ENCODE results near the gene TNNT3. TPM values are rescaled to one million over a fixed set of nuclear protein-coding genes. Genes with fewer than 3 reads are reported as not detected.

The TNNT3 gene
- total RNA-seq, 1 donor from 2014 or later, result 1.3 TPM

- Mint-ChIP-seq H3K27ac (ENCODE audit: unreplicated experiment) (no peak overlapping the region), H3K36me3 (ENCODE audit: low read depth) (no peaks in the 10 kb centered on the region), H3K27me3 (ENCODE audit: low read depth) (no peaks in the 10 kb centered on the region), H3K4me3 (ENCODE audit: unreplicated experiment) (no peak overlapping the region), H3K9me3 (ENCODE audit: low read depth) (no peaks in the 10 kb centered on the region), H3K4me1 (ENCODE audit: low read depth) (no peaks in the 10 kb centered on the region)
- TF ChIP-seq, protein P1, sequence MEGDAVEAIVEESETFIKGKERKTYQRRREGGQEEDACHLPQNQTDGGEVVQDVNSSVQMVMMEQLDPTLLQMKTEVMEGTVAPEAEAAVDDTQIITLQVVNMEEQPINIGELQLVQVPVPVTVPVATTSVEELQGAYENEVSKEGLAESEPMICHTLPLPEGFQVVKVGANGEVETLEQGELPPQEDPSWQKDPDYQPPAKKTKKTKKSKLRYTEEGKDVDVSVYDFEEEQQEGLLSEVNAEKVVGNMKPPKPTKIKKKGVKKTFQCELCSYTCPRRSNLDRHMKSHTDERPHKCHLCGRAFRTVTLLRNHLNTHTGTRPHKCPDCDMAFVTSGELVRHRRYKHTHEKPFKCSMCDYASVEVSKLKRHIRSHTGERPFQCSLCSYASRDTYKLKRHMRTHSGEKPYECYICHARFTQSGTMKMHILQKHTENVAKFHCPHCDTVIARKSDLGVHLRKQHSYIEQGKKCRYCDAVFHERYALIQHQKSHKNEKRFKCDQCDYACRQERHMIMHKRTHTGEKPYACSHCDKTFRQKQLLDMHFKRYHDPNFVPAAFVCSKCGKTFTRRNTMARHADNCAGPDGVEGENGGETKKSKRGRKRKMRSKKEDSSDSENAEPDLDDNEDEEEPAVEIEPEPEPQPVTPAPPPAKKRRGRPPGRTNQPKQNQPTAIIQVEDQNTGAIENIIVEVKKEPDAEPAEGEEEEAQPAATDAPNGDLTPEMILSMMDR (IDR thresholded peaks at IDR 0.05), result no peak
- DNase-seq (ENCODE audit: low spot score), result no peak
Measured at GRCh38 chr11:1979607-1980006, 60.1 kb downstream of the TNNT3 start.

- H3K4me3 Mint-ChIP-seq (ENCODE audit: unreplicated experiment), result no peak overlapping the region
- no peak overlapping the region for H3K27ac Mint-ChIP-seq (ENCODE audit: unreplicated experiment)
Measured at GRCh38 chr11:1982873-1983600, 63.5 kb downstream of the TNNT3 start.

GRCh38 chr11:1983601-1983961 lies 64.1 kb downstream of the TNNT3 start:
- no peaks in the 10 kb centered on the region for H3K9me3 Mint-ChIP-seq (ENCODE audit: low read depth)
- no peaks in the 10 kb centered on the region for H3K4me1 Mint-ChIP-seq (ENCODE audit: low read depth)
- no peaks in the 10 kb centered on the region for H3K36me3 Mint-ChIP-seq (ENCODE audit: low read depth)
- DNase-seq (ENCODE audit: low spot score), result no peak
- H3K4me3 Mint-ChIP-seq (ENCODE audit: unreplicated experiment), result no peak overlapping the region
- TF ChIP-seq, protein P1 (IDR thresholded peaks at IDR 0.05), result no peak
- no peaks in the 10 kb centered on the region for H3K27me3 Mint-ChIP-seq (ENCODE audit: low read depth)
- H3K27ac Mint-ChIP-seq (ENCODE audit: unreplicated experiment), result no peak overlapping the region

More at GRCh38 chr11:1982873-1983600, 63.5 kb downstream of the TNNT3 start:
- no peak for DNase-seq (ENCODE audit: low spot score)
- Mint-ChIP-seq H3K36me3 (ENCODE audit: low read depth) (no peaks in the 10 kb centered on the region), H3K4me1 (ENCODE audit: low read depth) (no peaks in the 10 kb centered on the region), H3K9me3 (ENCODE audit: low read depth) (no peaks in the 10 kb centered on the region), H3K27me3 (ENCODE audit: low read depth) (no peaks in the 10 kb centered on the region)
- TF ChIP-seq, protein P1 (IDR thresholded peaks at IDR 0.05), result no peak

- Mint-ChIP-seq H3K27ac (ENCODE audit: unreplicated experiment) (no peak overlapping the region), H3K9me3 (ENCODE audit: low read depth) (no peaks in the 10 kb centered on the region), H3K4me3 (ENCODE audit: unreplicated experiment) (no peak overlapping the region), H3K36me3 (ENCODE audit: low read depth) (no peaks in the 10 kb centered on the region), H3K4me1 (ENCODE audit: low read depth) (no peaks in the 10 kb centered on the region), H3K27me3 (ENCODE audit: low read depth) (no peaks in the 10 kb centered on the region)
- DNase-seq (ENCODE audit: low spot score), result no peak
- TF ChIP-seq, protein P1 (IDR thresholded peaks at IDR 0.05), result no peak
Measured at GRCh38 chr11:1987024-1987423, 67.5 kb downstream of the TNNT3 start.

DNA sequence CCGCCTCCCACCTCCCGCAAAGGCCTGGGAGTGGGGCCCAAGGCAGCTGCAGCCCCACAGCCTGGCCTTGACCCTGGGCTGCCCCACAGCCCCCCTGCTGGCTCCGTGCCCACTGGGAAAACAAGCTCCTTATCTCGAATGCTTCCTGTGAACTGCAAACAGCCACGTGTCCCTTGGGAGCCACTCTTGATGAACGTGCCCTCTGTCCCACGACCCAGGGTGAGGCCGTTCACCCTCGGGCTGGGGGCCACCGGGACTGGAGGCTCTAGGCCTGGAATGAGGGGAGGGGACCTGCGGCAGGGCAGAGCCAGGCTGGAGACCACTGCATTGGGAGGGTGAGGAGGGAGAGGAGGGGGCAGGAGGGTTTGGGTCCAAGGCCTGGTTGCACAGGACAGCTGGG lies 68.7 kb downstream of the TNNT3 start:
- H3K27ac Mint-ChIP-seq (ENCODE audit: unreplicated experiment), result no peak overlapping the region
- TF ChIP-seq, protein P1 (IDR thresholded peaks at IDR 0.05), result no peak
- H3K36me3 Mint-ChIP-seq (ENCODE audit: low read depth), result no peaks in the 10 kb centered on the region
- no peak overlapping the region for H3K4me3 Mint-ChIP-seq (ENCODE audit: unreplicated experiment)
- H3K9me3 Mint-ChIP-seq (ENCODE audit: low read depth), result no peaks in the 10 kb centered on the region
- H3K27me3 Mint-ChIP-seq (ENCODE audit: low read depth), result no peaks in the 10 kb centered on the region
- DNase-seq (ENCODE audit: low spot score), result no peak
- no peaks in the 10 kb centered on the region for H3K4me1 Mint-ChIP-seq (ENCODE audit: low read depth)

Small RNAs within 50 kb of the gene (microRNA-seq; reads per million reads assigned to microRNA genes)
- not detected for gene MIR7847 (ENCODE audit: borderline number of aligned reads)

Other genes starting within 250 kb of the TNNT3 start
- not detected in 3 replicates for gene KRTAP5-6, start 222.5 kb upstream of the TNNT3 start, total RNA-seq
- 39.8 to 159 TPM (median 41.2 TPM) in 3 replicates for gene IFITM10, start 169.1 kb upstream of the TNNT3 start, total RNA-seq
- 935 to 3,230 TPM (median 949 TPM) in 3 replicates for gene CTSD, start 155.8 kb upstream of the TNNT3 start, total RNA-seq
- 7.1 to 20.4 TPM (median 7.3 TPM) in 3 replicates for gene SYT8, start 84.7 kb upstream of the TNNT3 start, total RNA-seq
- 1.3 to 3.2 TPM (median 1.4 TPM) in 3 replicates for gene TNNI2, start 80.7 kb upstream of the TNNT3 start, total RNA-seq
- 7.2 to 27.5 TPM (median 7.4 TPM) in 3 replicates for gene LSP1, start 66.6 kb upstream of the TNNT3 start, total RNA-seq
- gene PRR33, start 27.8 kb upstream of the TNNT3 start, total RNA-seq, result not detected in 3 replicates
- 22.8 to 33.0 TPM (median 29.8 TPM) in 3 replicates for gene MRPL23, start 27.6 kb downstream of the TNNT3 start, total RNA-seq
- gene H19, start 78.1 kb downstream of the TNNT3 start, total RNA-seq, result 2,704 to 5,485 TPM (median 2,760 TPM) in 3 replicates
- 107 to 716 TPM (median 110 TPM) in 3 replicates for gene IGF2, start 219.7 kb downstream of the TNNT3 start, total RNA-seq
- gene INS, start 241.5 kb downstream of the TNNT3 start, total RNA-seq, result not detected in 3 replicates